NT2/D1 (cell line): ENCODE measurements around the gene ESRRG.

Experiments used
- SUZ12 ChIP-seq: IDR thresholded peaks from 2 replicates; pipeline ENCODE4 v1.6.1; 2011; ENCODE audit not compliant: insufficient read length, insufficient read depth; ENCODE audit errors: extremely low read depth
- YY1 ChIP-seq: IDR thresholded peaks from 2 replicates; pipeline ENCODE4 v1.6.1; 2011; ENCODE audit not compliant: insufficient read length, insufficient read depth
- ZNF274 ChIP-seq: IDR thresholded peaks from 2 replicates; pipeline ENCODE4 v1.6.1; 2011; ENCODE audit warnings: mild to moderate bottlenecking, low read depth, low read length

GRCh38 chr1:216614011-216614934 is 109.0 kb downstream of the ESRRG start:
- no peak for TF ChIP-seq SUZ12
- TF ChIP-seq YY1, result no peak
- TF ChIP-seq ZNF274, result no peak
